OCI-LY7 (cell line): ENCODE measurements around the gene CLK2. TPM values are rescaled to one million over a fixed set of nuclear protein-coding genes. Genes with fewer than 3 reads are reported as not detected.

Experiments
- BruUV-seq: library from RNA; stranded (reverse); fragments of 400-500 nt; replicated peaks from 2 replicates; lab custom pipeline; 2021; lab: Mats Ljungman, UMichigan
- CTCF ChIA-PET: fragments of 300-600 bp; sonication (Branson Sonifier 250); formaldehyde crosslinking; loops from one replicate; lab custom pipeline; 2022; ENCODE audit warnings: antibody characterized with exemption; ENCODE audit not compliant: unreplicated experiment; lab: Charles Lee
- POLR2A ChIA-PET: fragments of 300-600 bp; sonication (Branson Sonifier 250); formaldehyde crosslinking; loops from one replicate; lab custom pipeline; 2022; ENCODE audit warnings: antibody characterized with exemption; lab: Charles Lee
- DNase-seq: peaks from one replicate; pipeline ENCODE4 v3.0.0-alpha.2; 2015; ENCODE audit warnings: low spot score
- H2AFZ ChIP-seq: fragments of 200-600 bp; sonication (generic), shearing (Covaris generic); 2 replicates; pipeline ENCODE4 v1.6.1; 2014; ENCODE audit warnings: mild to moderate bottlenecking, antibody characterized with exemption, low read length, moderate library complexity
- H3K27ac ChIP-seq: fragments of 200-600 bp; sonication (generic); 2 replicates; pipeline ENCODE4 v1.5.1; 2014; ENCODE audit warnings: mixed run types, low read depth, mild to moderate bottlenecking, moderate library complexity, low read length, inconsistent platforms; ENCODE audit not compliant: poor library complexity, severe bottlenecking
- H3K36me3 ChIP-seq: fragments of 200-600 bp; sonication (generic); 2 replicates; pipeline ENCODE4 v1.6.1; 2014; ENCODE audit warnings: mild to moderate bottlenecking, antibody characterized with exemption, low read length, moderate library complexity, mixed read lengths; ENCODE audit not compliant: insufficient read depth
- H3K4me1 ChIP-seq: fragments of 200-600 bp; sonication (generic); 2 replicates; pipeline ENCODE4 v1.5.1; 2014; ENCODE audit warnings: mild to moderate bottlenecking, low read length; ENCODE audit not compliant: insufficient read depth, poor library complexity, severe bottlenecking
- H3K4me2 ChIP-seq: fragments of 200-600 bp; sonication (generic); 2 replicates; pipeline ENCODE4 v1.6.1; 2014; ENCODE audit warnings: mild to moderate bottlenecking, low read length
- H3K4me3 ChIP-seq: fragments of 200-600 bp; sonication (generic); 2 replicates; pipeline ENCODE4 v1.5.1; 2014; ENCODE audit warnings: mild to moderate bottlenecking, low read depth, low read length; ENCODE audit not compliant: poor library complexity, severe bottlenecking
- H3K79me2 ChIP-seq: fragments of 200-600 bp; sonication (generic); 2 replicates; pipeline ENCODE4 v1.6.1; 2016; ENCODE audit warnings: low read depth, mild to moderate bottlenecking, low read length, moderate library complexity, mixed read lengths; ENCODE audit not compliant: insufficient read depth
- H3K9me2 ChIP-seq: fragments of 200-600 bp; sonication (generic); 2 replicates; pipeline ENCODE4 v1.6.1; 2016; ENCODE audit warnings: mild to moderate bottlenecking, low read length, mixed read lengths; ENCODE audit not compliant: insufficient read depth
- H3K9me3 ChIP-seq: fragments of 200-600 bp; sonication (generic); 2 replicates; pipeline ENCODE4 v1.6.1; 2014; ENCODE audit warnings: mild to moderate bottlenecking, mixed run types, low read length, mixed read lengths
- H4K20me1 ChIP-seq: fragments of 200-600 bp; sonication (generic); 2 replicates; pipeline ENCODE4 v1.6.1; 2014; ENCODE audit warnings: mild to moderate bottlenecking, antibody characterized with exemption, low read length, moderate library complexity, mixed read lengths; ENCODE audit not compliant: insufficient read depth
- EZH2phosphoT487 ChIP-seq: fragments of 200-600 bp; sonication (generic); IDR thresholded peaks from 2 replicates; pipeline ENCODE4 v1.6.1; 2018; ENCODE audit warnings: low read depth, borderline replicate concordance, mild to moderate bottlenecking, mixed run types, antibody characterized with exemption, low read length, moderate library complexity, mixed read lengths
- intact Hi-C: fragments of 100-400 bp; cut with micrococcal nuclease; formaldehyde crosslinking; loops from one replicate; pipeline ENCODE4 v1.10.0; 2022; ENCODE audit not compliant: unreplicated experiment
- total RNA-seq, 2 experiments: library from RNA; depleted of rRNA in 1 of 2; stranded (reverse); fragments of >200 nt in 1 of 2; shearing (Covaris generic) in 1 of 2; gene quantifications; 2 replicates each; pipeline ENCODE4 v1.2.3, GENCODE V29; 2014 to 2022
- TF ChIP-seq, protein P1 (sequence below): fragments of 200-600 bp; sonication (generic); conservative IDR thresholded peaks from 2 replicates; pipeline ENCODE4 v1.5.1; 2014; ENCODE audit warnings: mild to moderate bottlenecking, antibody characterized with exemption, low read length, moderate library complexity, mixed read lengths

CLK2 gene
- total RNA-seq, 2 experiments from 2014 or later = 96.7 to 121 TPM

DNA sequence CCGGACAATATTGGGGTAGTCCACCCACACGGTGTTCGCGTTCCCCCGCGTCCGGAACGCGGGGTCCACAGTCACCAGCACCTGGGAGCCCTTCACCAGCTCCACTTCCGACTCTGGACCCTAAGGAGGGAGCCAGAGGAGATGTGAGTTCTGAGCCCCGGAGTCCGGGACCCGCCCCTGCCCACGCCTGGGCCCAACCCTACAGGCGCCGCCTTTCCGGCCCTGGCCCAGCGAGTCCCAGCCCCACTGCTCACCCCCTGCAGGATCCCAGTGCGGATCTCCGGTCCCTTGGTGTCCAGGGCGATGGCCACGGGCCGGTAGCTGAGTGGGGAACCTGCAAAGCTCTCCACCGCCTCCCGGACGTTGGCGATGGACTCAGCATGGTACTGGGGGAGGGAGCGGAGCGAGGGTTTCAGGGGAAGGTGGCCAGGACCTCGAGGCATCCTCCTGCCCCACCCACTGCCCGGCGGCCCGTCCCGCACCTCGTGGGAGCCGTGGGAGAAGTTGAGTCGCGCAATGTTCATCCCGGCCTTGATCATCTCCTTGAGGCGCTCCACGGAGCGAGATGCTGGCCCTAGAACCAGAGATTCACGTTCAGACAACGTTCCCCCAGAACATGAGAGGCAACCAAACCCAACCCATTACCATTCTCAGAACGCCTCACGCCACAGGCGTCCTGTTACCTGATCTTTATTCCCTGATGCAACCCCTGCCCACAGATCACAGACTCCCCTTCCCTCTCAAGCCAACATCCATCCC lies 22.1 kb upstream of the CLK2 start:
- Histone ChIP-seq H3K9me2 (no peaks in the 10 kb centered on the region), H4K20me1 (no peaks in the 10 kb centered on the region), H3K4me2 (no peak overlapping the region), H3K27ac (no peak overlapping the region), H3K9me3 (no peaks in the 10 kb centered on the region), H3K36me3 (no peaks in the 10 kb centered on the region), H3K4me3 (no peak overlapping the region), H2AFZ (no peak overlapping the region), H3K79me2 (no peaks in the 10 kb centered on the region), H3K4me1 (peaks cover 17% of the 10 kb centered on the region)
- TF ChIP-seq EZH2phosphoT487 = no peak
- TF ChIP-seq, protein P1, sequence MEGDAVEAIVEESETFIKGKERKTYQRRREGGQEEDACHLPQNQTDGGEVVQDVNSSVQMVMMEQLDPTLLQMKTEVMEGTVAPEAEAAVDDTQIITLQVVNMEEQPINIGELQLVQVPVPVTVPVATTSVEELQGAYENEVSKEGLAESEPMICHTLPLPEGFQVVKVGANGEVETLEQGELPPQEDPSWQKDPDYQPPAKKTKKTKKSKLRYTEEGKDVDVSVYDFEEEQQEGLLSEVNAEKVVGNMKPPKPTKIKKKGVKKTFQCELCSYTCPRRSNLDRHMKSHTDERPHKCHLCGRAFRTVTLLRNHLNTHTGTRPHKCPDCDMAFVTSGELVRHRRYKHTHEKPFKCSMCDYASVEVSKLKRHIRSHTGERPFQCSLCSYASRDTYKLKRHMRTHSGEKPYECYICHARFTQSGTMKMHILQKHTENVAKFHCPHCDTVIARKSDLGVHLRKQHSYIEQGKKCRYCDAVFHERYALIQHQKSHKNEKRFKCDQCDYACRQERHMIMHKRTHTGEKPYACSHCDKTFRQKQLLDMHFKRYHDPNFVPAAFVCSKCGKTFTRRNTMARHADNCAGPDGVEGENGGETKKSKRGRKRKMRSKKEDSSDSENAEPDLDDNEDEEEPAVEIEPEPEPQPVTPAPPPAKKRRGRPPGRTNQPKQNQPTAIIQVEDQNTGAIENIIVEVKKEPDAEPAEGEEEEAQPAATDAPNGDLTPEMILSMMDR = no peak
- ChIA-PET CTCF (no interaction called here), POLR2A (no interaction called here)
- no TSS peak for BruUV-seq
- DNase-seq = no peak
- intact Hi-C loops = no loop called here

DNA sequence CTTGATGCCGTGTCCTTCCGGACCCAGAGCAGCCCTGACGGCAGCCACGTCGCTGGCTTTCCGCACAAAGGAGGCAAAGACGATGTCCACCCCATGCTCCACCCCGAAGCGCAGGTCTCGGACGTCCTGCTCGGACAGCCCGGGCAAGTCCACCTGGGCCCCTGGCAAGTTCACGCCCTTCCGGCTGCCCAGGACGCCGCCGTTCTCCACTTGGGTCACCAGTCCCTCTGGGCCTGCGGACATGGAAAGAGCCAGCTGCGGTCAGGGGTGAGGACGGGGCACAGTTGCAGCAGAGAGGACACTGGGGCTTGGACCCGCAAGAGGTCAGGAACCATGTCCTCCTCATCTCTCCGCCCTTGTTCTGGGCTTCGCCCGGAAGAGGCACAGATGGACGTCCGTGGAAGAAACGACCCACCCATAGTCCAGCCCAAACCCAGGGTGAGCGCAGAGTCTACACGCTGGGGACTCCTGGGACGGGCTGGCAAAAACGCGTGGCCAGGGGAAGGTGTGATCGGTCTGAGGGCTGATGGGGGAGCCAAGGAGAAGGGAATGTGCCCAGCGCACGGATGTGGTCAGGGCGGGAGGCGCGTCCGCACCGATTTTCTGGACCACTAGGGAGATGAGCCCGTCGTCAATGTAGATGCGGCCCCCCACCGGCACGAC lies 21.3 kb upstream of the CLK2 start:
- H3K4me1 ChIP-seq = peaks cover 17% of the 10 kb centered on the region
- H4K20me1 ChIP-seq = no peaks in the 10 kb centered on the region
- no peak overlapping the region for H2AFZ ChIP-seq
- no peak for DNase-seq
- ChIA-PET POLR2A (no interaction called here), CTCF (no interaction called here)
- H3K27ac ChIP-seq = no peak overlapping the region
- no peak for TF ChIP-seq EZH2phosphoT487
- TF ChIP-seq, protein P1 = no peak
- no peaks in the 10 kb centered on the region for H3K36me3 ChIP-seq
- H3K4me3 ChIP-seq = no peak overlapping the region
- intact Hi-C loops = no loop called here
- H3K9me2 ChIP-seq = no peaks in the 10 kb centered on the region
- no peak overlapping the region for H3K4me2 ChIP-seq
- H3K79me2 ChIP-seq = no peaks in the 10 kb centered on the region
- no TSS peak for BruUV-seq
- H3K9me3 ChIP-seq = no peaks in the 10 kb centered on the region
